Measurements from ENCODE around the gene ZEB2. TPM values are rescaled to one million over a fixed set of nuclear protein-coding genes. Genes with fewer than 3 reads are reported as not detected.

Gene ZEB2
- total and polyA plus RNA-seq, 2 of the 8 experiments (the other 6 are each of a cell fraction or from before 2014, with no cell fraction given) = 0.38 TPM; not detected in 1

DNA sequence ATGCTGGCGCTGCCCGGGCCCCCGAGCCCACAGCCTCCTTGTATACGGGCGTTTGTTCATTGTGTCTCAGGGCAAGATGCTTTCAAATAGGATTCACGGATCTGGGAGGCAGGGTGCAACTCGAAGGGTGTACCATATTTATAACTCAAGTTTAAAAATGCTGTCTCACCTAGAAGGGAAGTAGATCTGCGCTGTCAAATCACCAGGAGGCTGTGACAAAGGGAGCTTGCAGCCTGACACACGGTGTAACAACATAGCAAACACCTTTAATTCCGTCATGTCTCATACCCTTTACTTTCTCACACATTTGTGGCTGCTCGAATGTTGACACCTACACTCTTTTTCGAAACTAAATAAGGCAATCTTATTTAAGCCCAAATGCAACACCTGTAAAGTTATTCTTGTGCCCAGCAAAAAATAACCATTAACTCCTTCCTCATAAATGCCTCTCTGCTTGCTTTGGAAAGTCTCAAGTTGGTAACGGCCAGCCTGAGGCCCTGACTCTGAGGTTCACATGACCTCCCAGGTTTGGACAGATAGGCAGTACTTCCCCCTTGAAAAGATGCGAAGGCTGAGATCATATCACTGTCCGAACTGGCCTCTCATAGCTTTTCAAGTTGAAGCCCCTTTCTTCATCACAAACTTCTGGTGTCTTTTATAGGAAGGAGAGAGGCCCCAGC is 11.6 kb downstream of the ZEB2 start:
- Histone ChIP-seq H2AK5ac (ENCODE audit: low read depth, low read length) (no peak overlapping the region), H4K8ac (ENCODE audit: extremely low read depth, insufficient read depth, low read length) (no peak overlapping the region), H3K9me3 (ENCODE audit: insufficient read depth in 2 of 2, low read depth in 1 of 2, low read length in 1 of 2) (no peaks in the 10 kb centered on the region), H2BK20ac (ENCODE audit: low read length) (no peak overlapping the region; the same call in 1 of the 2 replicates), H2BK15ac (ENCODE audit: low read length) (no peak overlapping the region), H3K56ac (replicated peaks; ENCODE audit: insufficient read length, low read depth, low read length) (no peak overlapping the region), H2BK5ac (ENCODE audit: low read depth, low read length) (no peak overlapping the region; the same call in 1 of the 2 replicates), H3K27me3 (replicated peaks in 1 of 4; ENCODE audit: control insufficient read depth in 3 of 4, extremely low read depth in 1 of 4, insufficient read depth in 3 of 4, low read length in 3 of 4) (peaks cover 12 to 35% (median 33%) of the 10 kb centered on the region in 4 experiments), H3K4me1 (replicated peaks in 1 of 4; ENCODE audit: control insufficient read depth in 3 of 4, insufficient read depth in 4 of 4, low read length in 3 of 4) (peaks cover 9 to 48% (median 32%) of the 10 kb centered on the region in 4 experiments), H4K5ac (ENCODE audit: insufficient read length, low read depth, low read length) (no peak overlapping the region), H3K23ac (ENCODE audit: insufficient read length) (no peak overlapping the region), H3K9ac (replicated peaks in 1 of 4; ENCODE audit: extremely low read depth in 1 of 4, low read depth in 3 of 4, low read length in 3 of 4) (no peak overlapping the region), H3K79me1 (ENCODE audit: low read depth, low read length) (no peaks in the 10 kb centered on the region), H3K36me3 (ENCODE audit: control insufficient read depth in 2 of 4, insufficient read depth in 4 of 4, low read length in 3 of 4) (no peaks in the 10 kb centered on the region), H3K14ac (ENCODE audit: insufficient read length) (no peak overlapping the region), H3K27ac (ENCODE audit: low read depth, low read length) (no peak overlapping the region), H3K4me2 (ENCODE audit: insufficient read depth in 1 of 2, low read depth in 2 of 2, low read length in 2 of 2) (no peak overlapping the region), H3K23me2 (ENCODE audit: low read depth, low read length) (no peaks in the 10 kb centered on the region; the same call in none of the 2 replicates), H2AFZ (ENCODE audit: low read length) (no peak overlapping the region), H3K79me2 (ENCODE audit: control insufficient read depth in 1 of 2, insufficient read depth in 2 of 2, low read length in 2 of 2) (no peaks in the 10 kb centered on the region), H3K4ac (replicated peaks; ENCODE audit: insufficient read length, low read depth, low read length) (no peak overlapping the region), H4K91ac (replicated peaks; ENCODE audit: insufficient read length, low read length) (no peak overlapping the region), H2BK12ac (ENCODE audit: low read depth, low read length) (0 out of 2 replicates have a peak overlapping the region, but pooled peaks have one; percentile 41), H2BK120ac (replicated peaks; ENCODE audit: low read depth, low read length) (no peak overlapping the region), H3K18ac (ENCODE audit: extremely low read depth, low read length) (no peak overlapping the region), H4K20me1 (replicated peaks in 1 of 2; ENCODE audit: control insufficient read depth in 1 of 2, insufficient read depth in 2 of 2, low read length in 2 of 2) (peaks cover 0 to 2% of the 10 kb centered on the region in 2 experiments), H3K4me3 (ENCODE audit: extremely low read depth in 1 of 4, insufficient read depth in 2 of 4, low read depth in 3 of 4, low read length in 4 of 4) (no peak overlapping the region)
- no peak for DNase-seq (ENCODE audit: low read depth in 1 of 2, low spot score in 2 of 2)
- WGBS, 2 experiments (ENCODE audit: extremely low coverage in 1 of 2, insufficient coverage in 1 of 2, insufficient read length in 1 of 2, insufficient replicate concordance in 2 of 2, low coverage in 1 of 2, low lambda C conversion rate in 2 of 2, missing lambda C conversion rate in 1 of 2) = 82% methylated on average over 15 of the region's 15 CpGs; no CpG with 5 or more reads in 1 of the 2 experiments
- FAIRE-seq = no peak
- ChIA-PET CTCF (ENCODE audit: partially characterized antibody) (interaction anchor here (0.7 to 1.0 kb wide), 3 partner anchors 13 to 310 kb away, joined by 3 to 4 read pairs (median 3); no protein-coding TSS in a partner anchor), POLR2A (ENCODE audit: partially characterized antibody) (interaction anchor here (0.9 kb wide), 1 partner anchor 12 kb away, joined by 3 read pairs; the partner anchor contains the start of gene ZEB2)
- TF ChIP-seq GTF2F1 (IDR thresholded peaks at IDR 0.05; ENCODE audit: borderline replicate concordance, low read depth, low read length) = no peak
- TF ChIP-seq CREB1 (IDR thresholded peaks at IDR 0.05) = no peak
- no peak for TF ChIP-seq KDM5A (IDR thresholded peaks at IDR 0.05; ENCODE audit: low read length)
- no peak for TF ChIP-seq CTBP2 (IDR thresholded peaks at IDR 0.05; ENCODE audit: borderline replicate concordance, insufficient read depth, insufficient read length, low read length)
- no peak for TF ChIP-seq BACH1 (IDR thresholded peaks at IDR 0.05; ENCODE audit: low read length)
- TF ChIP-seq EGR1 (IDR thresholded peaks at IDR 0.05; ENCODE audit: borderline replicate concordance, low read depth, low read length) = no peak
- TF ChIP-seq HDAC2 (IDR thresholded peaks at IDR 0.05; ENCODE audit: borderline replicate concordance in 1 of 2, low read depth in 2 of 2, low read length in 2 of 2) = no peak
- TF ChIP-seq TAF1 (IDR thresholded peaks at IDR 0.05; ENCODE audit: low read depth, low read length) = no peak
- TF ChIP-seq ATF3 (IDR thresholded peaks at IDR 0.05; ENCODE audit: insufficient read depth, low read depth, low read length) = no peak
- no peak for TF ChIP-seq RBBP5 (IDR thresholded peaks at IDR 0.05; ENCODE audit: borderline replicate concordance, low read depth, low read length)
- TF ChIP-seq FOSL1 (IDR thresholded peaks at IDR 0.05; ENCODE audit: insufficient read depth, low read depth, low read length) = no peak
- no peak for TF ChIP-seq POLR2AphosphoS5 (IDR thresholded peaks at IDR 0.05; ENCODE audit: low read depth, low read length)
